Measurements from ENCODE around the gene TP53TG3E. TPM values are rescaled to one million over a fixed set of nuclear protein-coding genes. Genes with fewer than 3 reads are reported as not detected.
"Not testable (repeated sequence)": the region's sequence is repeated elsewhere in the genome, so short reads cannot be mapped to it uniquely, and the experiment has no call there.

Gene TP53TG3E
- total RNA-seq (2014; rRNA removed; shearing (Covaris generic)), result not detected in 2 replicates
- polyA plus RNA-seq (2014; cell fraction: nucleus; rRNA removed), result not detected in 2 replicates

DNA sequence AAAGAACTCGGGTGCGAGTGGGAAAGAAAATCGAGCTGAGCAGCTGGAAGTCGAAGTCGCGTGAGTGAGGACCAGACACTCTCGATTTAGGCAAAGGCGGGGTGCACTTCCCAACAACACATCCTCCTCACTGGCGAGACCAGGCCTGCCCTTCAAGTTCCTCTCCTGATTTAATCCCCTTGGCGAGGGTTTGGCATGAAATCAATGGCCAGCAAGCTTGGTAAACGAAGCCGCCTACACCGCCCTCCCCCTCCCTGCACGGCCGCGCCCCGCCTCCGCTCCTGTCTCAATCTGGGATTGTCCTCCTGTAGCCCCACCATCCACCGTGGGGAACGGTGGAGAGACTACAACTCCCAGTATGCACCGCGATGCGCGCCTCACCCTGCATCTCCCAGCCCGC lies at the start of gene TP53TG3E:
Gene TP53TG3E, plus strand, starts transcription at position 301 of the 400 bp plus-strand sequence. Its CDS starts 68 bp downstream, at position 369.
- DNase-seq (ENCODE audit: extremely low read depth, low read depth), result not testable (repeated sequence)

DNA sequence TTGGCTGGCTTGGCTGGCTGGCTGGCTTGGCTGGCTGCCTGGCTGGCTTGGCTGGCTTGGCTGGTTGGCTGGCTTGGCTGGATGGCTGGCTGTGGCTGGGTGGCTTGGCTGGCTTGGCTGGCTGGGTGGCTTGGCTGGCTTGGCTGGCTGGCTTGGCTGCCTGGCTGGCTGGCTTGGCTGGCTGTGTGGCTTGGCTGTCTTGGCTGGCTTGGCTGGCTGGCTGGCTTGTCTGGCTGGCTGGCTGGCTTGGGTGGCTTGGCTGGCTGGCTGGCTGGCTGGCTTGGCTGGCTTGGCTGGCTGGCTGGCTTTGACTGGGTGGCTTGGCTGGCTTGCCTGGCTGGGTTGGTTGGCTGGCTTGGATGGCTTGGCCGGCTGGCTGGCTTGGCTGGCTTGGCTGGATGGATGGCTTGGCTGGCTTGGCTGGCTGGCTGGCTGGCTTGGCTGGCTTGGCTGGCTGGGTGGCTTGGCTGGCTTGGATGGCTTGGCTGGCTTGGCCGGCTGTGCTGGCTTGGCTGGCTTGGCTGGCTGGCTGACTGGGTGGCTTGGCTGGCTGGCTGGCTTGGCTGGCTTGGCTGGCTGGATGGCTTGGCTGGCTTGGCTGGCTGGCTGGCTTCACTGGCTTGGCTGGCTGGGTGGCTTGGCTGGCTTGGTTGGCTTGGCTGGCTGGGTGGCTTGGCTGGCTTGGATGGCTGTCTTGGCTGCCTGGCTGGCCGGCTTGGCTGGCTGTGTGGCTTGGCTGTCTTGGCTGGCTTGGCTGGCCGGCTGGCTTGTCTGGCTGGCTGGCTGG lies 32.3 kb downstream of the TP53TG3E start:
- DNase-seq (ENCODE audit: extremely low read depth, low read depth), result not testable (repeated sequence)

- not testable (repeated sequence) for DNase-seq (ENCODE audit: extremely low read depth, low read depth)
These were observed 33.8 kb downstream of the TP53TG3E start for GRCh38 chr16:33337627-33338542.

DNA sequence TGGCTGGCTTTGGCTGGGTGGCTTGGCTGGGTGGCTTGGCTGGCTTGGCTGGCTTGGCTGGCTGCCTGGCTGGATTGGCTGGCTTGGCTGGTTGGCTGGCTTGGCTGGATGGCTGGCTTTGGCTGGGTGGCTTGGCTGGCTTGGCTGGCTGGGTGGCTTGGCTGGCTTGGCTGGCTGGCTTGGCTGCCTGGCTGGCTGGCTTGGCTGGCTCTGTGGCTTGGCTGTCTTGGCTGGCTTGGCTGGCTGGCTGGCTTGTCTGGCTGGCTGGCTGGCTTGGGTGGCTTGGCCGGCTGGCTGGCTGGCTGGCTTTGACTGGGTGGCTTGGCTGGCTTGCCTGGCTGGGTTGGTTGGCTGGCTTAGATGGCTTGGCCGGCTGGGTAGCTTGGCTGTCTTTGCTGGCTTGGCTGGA lies 34.4 kb downstream of the TP53TG3E start:
- DNase-seq (ENCODE audit: extremely low read depth, low read depth), result not testable (repeated sequence)

GRCh38 chr16:33339093-33340061 lies 35.3 kb downstream of the TP53TG3E start:
- DNase-seq (ENCODE audit: extremely low read depth, low read depth), result not testable (repeated sequence)

Small RNAs within 50 kb of the gene (small RNA-seq; reads per million reads assigned to genes)
- gene AC141257.3, result 0 reads per million in 2 experiments

Other genes starting within 250 kb of the TP53TG3E start
- gene TP53TG3C, start 110.1 kb upstream of the TP53TG3E start, total RNA-seq (2014; rRNA removed; shearing (Covaris generic)), result not detected in 2 replicates
- gene TP53TG3B, start 56.5 kb downstream of the TP53TG3E start, total RNA-seq (2014; rRNA removed; shearing (Covaris generic)), result not detected in 2 replicates
- gene TP53TG3F, start 155.3 kb downstream of the TP53TG3E start, total RNA-seq (2014; rRNA removed; shearing (Covaris generic)), result not detected in 2 replicates